ENCODE measurements around the gene ARMS2. TPM values are rescaled to one million over a fixed set of nuclear protein-coding genes. Genes with fewer than 3 reads are reported as not detected.

Gene ARMS2
- total RNA-seq, 4 donors from 2014 or later = not detected

DNA sequence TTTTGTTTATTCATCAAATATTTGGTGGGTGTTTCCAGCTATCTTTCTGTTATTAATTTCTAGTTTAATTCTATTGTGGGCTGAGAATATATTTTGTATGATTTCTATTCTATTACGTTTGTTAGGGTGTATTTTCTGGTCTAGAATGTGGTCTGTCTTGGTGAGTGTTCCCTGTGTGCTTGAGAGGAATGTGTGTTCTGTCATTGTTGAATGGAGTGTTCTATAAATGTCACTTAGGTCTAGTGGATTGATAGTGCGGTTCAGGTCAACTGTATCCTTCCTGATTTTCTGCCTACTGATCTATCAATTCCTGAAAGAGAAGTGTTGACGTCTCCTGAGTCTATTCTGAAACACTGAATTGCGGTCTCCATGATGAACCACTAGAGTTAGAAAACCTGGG lies 15.4 kb downstream of the ARMS2 start:
- TF ChIP-seq, protein P1, sequence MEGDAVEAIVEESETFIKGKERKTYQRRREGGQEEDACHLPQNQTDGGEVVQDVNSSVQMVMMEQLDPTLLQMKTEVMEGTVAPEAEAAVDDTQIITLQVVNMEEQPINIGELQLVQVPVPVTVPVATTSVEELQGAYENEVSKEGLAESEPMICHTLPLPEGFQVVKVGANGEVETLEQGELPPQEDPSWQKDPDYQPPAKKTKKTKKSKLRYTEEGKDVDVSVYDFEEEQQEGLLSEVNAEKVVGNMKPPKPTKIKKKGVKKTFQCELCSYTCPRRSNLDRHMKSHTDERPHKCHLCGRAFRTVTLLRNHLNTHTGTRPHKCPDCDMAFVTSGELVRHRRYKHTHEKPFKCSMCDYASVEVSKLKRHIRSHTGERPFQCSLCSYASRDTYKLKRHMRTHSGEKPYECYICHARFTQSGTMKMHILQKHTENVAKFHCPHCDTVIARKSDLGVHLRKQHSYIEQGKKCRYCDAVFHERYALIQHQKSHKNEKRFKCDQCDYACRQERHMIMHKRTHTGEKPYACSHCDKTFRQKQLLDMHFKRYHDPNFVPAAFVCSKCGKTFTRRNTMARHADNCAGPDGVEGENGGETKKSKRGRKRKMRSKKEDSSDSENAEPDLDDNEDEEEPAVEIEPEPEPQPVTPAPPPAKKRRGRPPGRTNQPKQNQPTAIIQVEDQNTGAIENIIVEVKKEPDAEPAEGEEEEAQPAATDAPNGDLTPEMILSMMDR (IDR thresholded peaks at IDR 0.05) = no peak
- ATAC-seq (ENCODE audit: low FRiP score) = no peak
- no peak for DNase-seq (ENCODE audit: low spot score)

DNA sequence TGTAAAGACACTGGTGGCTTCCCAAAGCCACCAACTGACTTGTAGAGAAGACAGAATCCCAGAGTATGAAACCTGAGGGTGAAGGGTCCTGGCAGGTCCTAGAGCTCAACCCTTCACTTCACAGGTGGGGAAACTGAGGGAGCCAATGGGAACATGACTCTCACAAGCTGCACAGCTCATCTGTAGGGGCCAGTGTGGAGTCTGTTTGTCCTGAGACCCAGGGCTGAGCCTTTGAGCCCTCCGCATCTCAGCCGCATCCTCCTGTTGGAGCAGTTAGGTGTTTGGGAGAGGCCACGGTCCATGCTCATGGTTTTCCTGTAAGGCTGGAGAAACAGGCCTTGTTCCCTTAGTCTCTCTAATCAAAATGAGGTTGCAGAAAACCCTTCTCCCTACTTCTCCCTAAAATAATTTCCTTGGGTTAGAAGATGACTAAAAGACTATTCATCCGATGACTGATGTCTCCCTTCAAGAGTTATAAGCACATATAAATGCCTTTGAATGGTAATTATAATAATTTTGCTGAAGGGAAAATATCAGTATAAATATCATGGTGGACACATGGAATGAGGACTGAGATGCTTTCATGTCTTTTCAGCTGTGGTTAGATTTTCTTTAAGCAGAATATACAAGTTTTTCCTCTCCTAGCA lies 17.2 kb downstream of the ARMS2 start:
- TF ChIP-seq, protein P1 (IDR thresholded peaks at IDR 0.05) = no peak
- ATAC-seq (ENCODE audit: low FRiP score) (no peak), DNase-seq (ENCODE audit: low spot score) (no peak)

DNA sequence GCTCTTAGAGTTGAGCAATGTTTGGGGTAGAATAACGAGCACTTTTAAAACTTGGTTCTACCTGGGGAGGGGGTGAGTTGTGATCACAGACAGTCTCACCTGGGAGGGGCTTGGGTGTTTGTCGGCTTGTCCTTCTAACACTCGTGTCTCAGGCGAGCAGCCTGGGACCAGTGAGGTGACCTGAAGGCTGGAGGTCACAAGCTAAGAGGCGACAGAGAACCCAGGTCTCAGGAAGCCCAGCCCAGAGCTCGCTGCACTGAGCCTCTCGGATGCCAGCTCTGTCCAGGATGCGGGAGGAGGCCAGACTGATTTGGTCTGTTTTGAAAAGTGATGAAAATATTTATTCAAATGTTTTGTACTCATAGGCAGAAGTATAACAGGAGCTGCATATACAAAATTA lies 18.7 kb downstream of the ARMS2 start:
- DNase-seq (ENCODE audit: low spot score) (no peak), ATAC-seq (ENCODE audit: low FRiP score) (no peak)
- TF ChIP-seq, protein P1 (IDR thresholded peaks at IDR 0.05) = no peak

DNA sequence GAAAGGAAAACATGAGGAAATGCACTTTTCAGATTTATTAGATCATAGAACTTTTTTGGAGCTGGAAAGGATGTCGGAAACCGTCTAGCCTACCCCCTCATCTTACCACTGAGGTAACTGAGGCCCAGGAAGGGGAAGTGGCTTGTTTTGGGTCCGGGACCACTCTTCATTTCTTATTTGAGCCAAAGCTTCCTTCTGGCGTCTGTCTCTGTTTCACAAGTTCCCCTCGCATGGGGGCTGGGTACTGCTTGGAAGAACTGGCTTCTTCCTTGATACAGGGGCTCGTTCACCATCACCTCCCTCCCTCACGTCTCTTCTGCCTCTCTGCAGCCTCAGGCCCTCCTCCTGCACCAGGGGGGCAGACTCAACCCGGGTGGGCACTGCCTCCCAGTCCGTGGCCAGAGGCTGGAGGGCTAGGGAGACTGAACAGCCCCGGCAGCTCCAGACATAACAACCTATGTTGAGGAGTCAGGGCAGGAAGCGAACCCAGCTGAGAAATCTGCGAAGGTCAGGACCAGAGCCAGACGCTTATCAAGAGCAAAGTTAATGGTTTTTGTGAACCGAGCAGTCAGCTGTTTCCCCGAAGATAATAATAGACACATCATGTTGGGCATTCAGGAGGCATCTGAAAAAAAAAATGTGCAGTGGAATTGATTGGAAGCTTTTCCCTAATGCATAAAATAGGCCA lies 19.8 kb downstream of the ARMS2 start:
- no peak for DNase-seq (ENCODE audit: low spot score)
- peak; percentile 62 for ATAC-seq (ENCODE audit: low FRiP score)
- TF ChIP-seq, protein P1 (IDR thresholded peaks at IDR 0.05) = no peak

DNA sequence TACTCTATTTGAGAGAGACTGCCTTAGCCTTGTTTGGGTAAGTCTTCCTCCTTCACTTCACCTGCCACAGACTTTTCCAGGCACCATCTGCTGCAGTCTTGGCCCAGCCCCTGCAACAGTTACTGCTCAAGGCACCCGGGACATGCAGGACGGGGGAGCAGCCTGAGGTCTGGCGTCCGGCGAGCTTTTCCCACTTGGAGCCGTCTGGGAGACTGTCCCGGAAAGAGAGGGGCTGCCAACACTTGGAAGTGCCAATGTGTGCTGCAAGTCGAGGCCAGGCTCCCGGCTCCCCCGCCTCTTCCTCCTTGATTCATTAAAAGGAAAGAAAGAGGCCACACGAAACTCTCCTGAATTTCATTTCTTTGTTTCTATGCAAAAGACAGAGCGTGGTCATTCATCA lies 20.6 kb downstream of the ARMS2 start:
- TF ChIP-seq, protein P1 (IDR thresholded peaks at IDR 0.05) = no peak
- DNase-seq (ENCODE audit: low spot score) = no peak
- ATAC-seq (ENCODE audit: low FRiP score) = no peak

DNA sequence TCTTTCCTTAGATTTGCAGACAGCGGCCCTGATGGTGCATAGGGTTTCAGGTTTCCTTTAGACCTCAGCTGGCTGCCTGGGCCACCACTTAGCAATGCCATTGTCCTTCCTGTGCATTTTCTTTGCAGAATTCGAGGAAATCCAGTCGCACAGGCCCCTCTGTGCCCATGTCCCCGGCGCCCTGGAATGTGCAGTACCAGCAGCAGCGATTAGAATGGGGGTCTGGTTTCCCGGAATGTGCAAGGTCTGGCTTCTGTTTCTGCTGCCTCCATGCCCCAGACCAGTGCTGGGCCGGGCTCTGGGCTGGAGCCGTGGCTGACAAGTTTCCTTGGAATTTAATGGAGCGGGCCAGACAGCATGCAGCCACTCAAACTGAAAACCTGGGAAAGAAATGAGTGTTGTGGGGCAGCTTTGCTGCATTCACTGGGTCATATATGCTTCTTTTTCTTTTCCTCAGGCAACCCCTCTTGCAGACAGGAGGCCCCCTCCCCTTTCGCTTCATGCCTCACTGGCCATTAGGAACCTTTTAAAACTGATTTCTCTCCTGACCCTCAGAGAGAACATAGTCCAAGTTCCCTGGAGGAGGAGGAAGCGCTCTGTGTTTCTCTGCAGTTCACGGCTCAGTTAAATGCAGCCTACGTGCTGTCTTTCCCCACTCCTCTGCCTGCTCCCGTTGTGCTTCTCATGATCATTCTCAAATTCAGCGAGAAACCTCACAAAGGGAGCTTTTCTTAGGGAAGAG lies 21.3 kb downstream of the ARMS2 start:
- DNase-seq (ENCODE audit: low spot score) = no peak
- ATAC-seq (ENCODE audit: low FRiP score) = no peak
- TF ChIP-seq, protein P1 (IDR thresholded peaks at IDR 0.05) = no peak

All from omental fat pad (tissue), 4 donors.